Activated CD8-positive, alpha-beta memory T cell treated with anti-CD3 and anti-CD28 coated beads for 36 hours (primary cell): ENCODE results near the gene APOL6. TPM values are rescaled to one million over a fixed set of nuclear protein-coding genes. Genes with fewer than 3 reads are reported as not detected.
"Not testable (repeated sequence)": the region's sequence is repeated elsewhere in the genome, so short reads cannot be mapped to it uniquely, and the experiment has no call there.

Experiments used
- CTCF ChIA-PET: fragments of 350-600 bp; sonication (Branson Sonifier 250); formaldehyde crosslinking; loops from one replicate; lab custom pipeline; 2021; ENCODE audit warnings: antibody characterized with exemption; lab: Charles Lee
- POLR2A ChIA-PET: fragments of 350-600 bp; sonication (Branson Sonifier 250); formaldehyde crosslinking; loops from one replicate; lab custom pipeline; 2021; ENCODE audit warnings: antibody characterized with exemption; lab: Charles Lee
- total RNA-seq, 2 experiments: library from RNA; stranded (reverse); gene quantifications; one replicate each; pipeline ENCODE4 v1.2.3, GENCODE V29; 2021

APOL6 gene
- total RNA-seq, 2 experiments from 2014 or later, result 28.5 to 29.1 TPM

DNA sequence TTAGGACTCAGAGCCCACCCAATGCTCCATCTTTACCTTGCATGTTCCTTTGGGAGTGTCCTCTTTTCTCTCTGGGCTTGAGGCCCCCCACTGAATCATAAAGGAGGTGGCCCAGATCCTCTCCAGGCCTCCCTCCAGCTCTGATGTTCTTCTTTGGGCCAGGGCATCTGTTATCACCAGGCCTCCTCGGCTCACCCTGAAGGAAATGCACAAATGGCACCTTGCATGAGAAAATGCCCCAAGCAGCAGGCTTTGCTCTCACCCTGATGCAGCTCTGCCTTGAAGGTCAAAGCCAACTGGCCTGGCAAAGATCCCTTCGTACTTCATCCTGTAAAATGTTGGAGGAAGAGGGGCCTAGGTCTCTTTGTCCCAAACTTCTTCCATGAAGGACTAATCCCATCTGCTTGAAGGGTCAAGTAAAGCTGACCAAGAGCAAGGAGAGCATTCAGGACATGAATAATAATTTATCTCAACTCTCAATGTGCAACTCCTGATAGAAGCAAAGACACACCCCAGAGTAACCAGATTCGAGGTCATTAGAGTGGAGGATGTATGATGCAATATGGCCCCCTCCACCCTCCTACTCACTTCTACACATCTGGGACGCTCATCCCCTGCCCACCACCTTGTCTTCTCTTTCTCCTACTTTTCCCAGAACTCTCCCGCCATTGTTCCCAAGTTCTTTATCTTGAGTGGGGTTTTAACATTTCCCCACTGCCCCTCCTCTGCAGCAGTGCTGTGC, 9.5 kb downstream of the APOL6 start:
- ChIA-PET POLR2A (no interaction called here), CTCF (interaction anchor here (1.3 kb wide), 1 partner anchor 9 kb away, joined by 4 read pairs; no protein-coding TSS in a partner anchor)

DNA sequence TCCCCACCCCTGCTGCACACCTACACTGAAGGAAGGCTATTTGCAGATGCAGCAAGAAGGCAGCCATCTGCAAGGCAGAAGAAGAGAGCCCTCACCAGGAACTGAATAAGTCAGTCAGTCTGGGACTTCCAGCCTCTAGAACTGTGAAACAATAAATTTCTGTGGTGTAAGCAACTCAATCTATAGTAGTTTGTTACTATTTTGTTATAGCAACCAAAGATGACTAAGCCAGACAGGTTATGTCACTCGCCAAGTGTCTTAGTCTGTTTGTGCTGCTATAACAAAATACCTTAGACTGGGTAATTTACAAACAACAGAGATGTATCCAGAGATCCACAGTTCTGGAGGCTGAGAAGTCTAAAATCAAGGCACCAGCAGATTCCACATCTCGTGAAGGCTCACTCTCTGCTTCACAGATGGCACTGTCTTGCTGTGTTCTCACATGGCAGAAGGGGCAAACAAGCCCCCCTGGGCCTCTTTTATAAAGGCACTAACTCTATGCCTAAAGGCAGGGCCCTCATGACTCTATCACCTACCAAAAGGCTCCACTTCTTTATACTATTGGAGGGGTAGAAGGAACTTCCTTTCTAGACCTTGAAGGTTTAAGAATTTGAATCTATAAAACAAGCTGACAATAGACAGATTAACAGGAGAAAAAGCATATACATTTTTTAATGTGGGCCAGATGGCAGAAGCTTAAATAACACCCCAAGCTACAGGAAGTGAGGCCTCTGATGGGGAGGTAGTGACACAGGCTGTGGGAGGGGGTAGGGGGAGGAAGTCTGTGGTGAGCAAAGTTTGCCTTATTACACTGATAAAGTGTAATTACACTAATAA, 12.3 kb downstream of the APOL6 start:
- ChIA-PET POLR2A (interaction anchor here (3.4 kb wide), 1 partner anchor 12 kb away, joined by 29 read pairs; the partner anchor contains the start of gene APOL6), CTCF (interaction anchor here (1.6 kb wide), 1 partner anchor 12 kb away, joined by 4 read pairs; the partner anchor contains the start of gene APOL6)

GRCh38 chr22:35661464-35661863, 13.2 kb downstream of the APOL6 start:
- CTCF ChIA-PET, result interaction anchor here (1.6 kb wide), 1 partner anchor 13 kb away, joined by 4 read pairs; the partner anchor contains the start of gene APOL6

GRCh38 chr22:35662914-35663313, 14.7 kb downstream of the APOL6 start:
- CTCF ChIA-PET, result interaction anchor here (0.7 to 2.1 kb wide), 2 partner anchors 15 to 23 kb away, joined by 4 to 9 read pairs; partner anchors contain the start of gene APOL6
- POLR2A ChIA-PET, result interaction anchor here (3.4 kb wide), 1 partner anchor 14 kb away, joined by 29 read pairs; the partner anchor contains the start of gene APOL6

More at GRCh38 chr22:35661464-35661863, 13.2 kb downstream of the APOL6 start:
- POLR2A ChIA-PET, result interaction anchor here (3.4 kb wide), 1 partner anchor 13 kb away, joined by 29 read pairs; the partner anchor contains the start of gene APOL6

DNA sequence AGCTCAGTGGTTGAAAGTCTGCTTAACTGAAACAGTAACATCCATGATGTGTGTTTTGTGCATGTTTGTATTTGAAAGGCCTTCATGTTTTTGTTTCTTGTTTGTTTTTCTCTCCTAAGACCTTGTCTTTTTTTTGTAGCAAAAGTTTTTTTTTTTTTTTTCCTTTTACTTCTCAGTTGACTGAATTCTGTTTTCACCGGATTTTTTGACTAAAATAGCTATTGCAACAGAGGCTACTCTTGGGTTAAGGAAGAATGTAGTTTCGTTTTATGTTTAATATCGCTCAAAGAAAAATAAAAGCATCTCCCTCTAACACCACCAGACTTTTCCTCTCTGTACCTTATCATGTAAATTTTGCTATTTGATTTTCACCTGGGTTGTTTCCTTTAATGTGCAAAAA, 15.1 kb downstream of the APOL6 start:
- ChIA-PET POLR2A (interaction anchor here (3.4 kb wide), 1 partner anchor 15 kb away, joined by 29 read pairs; the partner anchor contains the start of gene APOL6), CTCF (interaction anchor here (0.7 to 2.1 kb wide), 3 partner anchors 15 to 23 kb away, joined by 4 to 9 read pairs (median 4); partner anchors contain the start of gene APOL6)

GRCh38 chr22:35664955-35665587, 16.8 kb downstream of the APOL6 start:
- ChIA-PET POLR2A (interaction anchor here (1.1 kb wide), 1 partner anchor 16 kb away, joined by 5 read pairs; no protein-coding TSS in a partner anchor), CTCF (interaction anchor here (2.1 kb wide), 1 partner anchor 17 kb away, joined by 9 read pairs; the partner anchor contains the start of gene APOL6)

GRCh38 chr22:35666699-35667098, 18.5 kb downstream of the APOL6 start:
- POLR2A ChIA-PET, CTCF ChIA-PET: not testable (repeated sequence)

- ChIA-PET CTCF (no interaction called here), POLR2A (no interaction called here)
Measured at GRCh38 chr22:35674335-35674734, 26.1 kb downstream of the APOL6 start.

- POLR2A ChIA-PET, CTCF ChIA-PET: not testable (repeated sequence)
Measured at GRCh38 chr22:35676065-35676464, 27.8 kb downstream of the APOL6 start.

GRCh38 chr22:35677460-35678187, 29.4 kb downstream of the APOL6 start:
- ChIA-PET CTCF (interaction anchor here (0.5 to 1.4 kb wide), 4 partner anchors 14 to 467 kb away, joined by 3 to 4 read pairs (median 3); partner anchors contain the start of gene APOL6), POLR2A (interaction anchor here (0.7 kb wide), 1 partner anchor 30 kb away, joined by 3 read pairs; the partner anchor contains the start of gene APOL6)

GRCh38 chr22:35678836-35679235, 30.6 kb downstream of the APOL6 start:
- ChIA-PET CTCF (interaction anchor here (0.7 kb wide), 1 partner anchor 524 kb away, joined by 3 read pairs; no protein-coding TSS in a partner anchor), POLR2A (no interaction called here)

- POLR2A ChIA-PET, result not testable (repeated sequence)
Measured at GRCh38 chr22:35679492-35679891, 31.2 kb downstream of the APOL6 start.

GRCh38 chr22:35681454-35682052, 33.3 kb downstream of the APOL6 start:
- POLR2A ChIA-PET, result no interaction called here
- CTCF ChIA-PET, result interaction anchor here (1.1 kb wide), 1 partner anchor 32 kb away, joined by 3 read pairs; no protein-coding TSS in a partner anchor

More at GRCh38 chr22:35679492-35679891, 31.2 kb downstream of the APOL6 start:
- CTCF ChIA-PET, result interaction anchor here (0.8 to 1.0 kb wide), 2 partner anchors 31 to 49 kb away, joined by 3 read pairs; partner anchors contain the start of gene APOL6

DNA sequence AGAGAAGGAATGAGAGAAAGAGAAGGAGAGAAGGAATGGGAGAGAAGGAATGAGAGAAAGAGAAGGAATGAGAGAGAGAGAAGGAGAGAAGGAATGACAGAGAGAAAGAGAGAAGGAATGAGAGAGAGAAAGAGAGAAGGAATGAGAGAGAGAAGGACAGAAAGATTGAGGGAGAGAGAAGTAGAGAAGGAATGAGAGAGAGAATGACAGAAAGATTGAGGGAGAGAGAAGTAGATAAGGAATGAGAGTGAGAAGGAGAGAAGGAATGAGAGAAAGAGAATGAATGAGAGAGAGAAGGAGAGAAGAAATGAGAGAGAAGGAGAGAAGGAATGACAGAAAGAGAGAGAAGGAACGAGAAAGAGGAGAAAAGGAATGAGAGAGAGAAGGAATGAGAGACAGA, 35.3 kb downstream of the APOL6 start:
- CTCF ChIA-PET, result no interaction called here
- POLR2A ChIA-PET, result no interaction called here

DNA sequence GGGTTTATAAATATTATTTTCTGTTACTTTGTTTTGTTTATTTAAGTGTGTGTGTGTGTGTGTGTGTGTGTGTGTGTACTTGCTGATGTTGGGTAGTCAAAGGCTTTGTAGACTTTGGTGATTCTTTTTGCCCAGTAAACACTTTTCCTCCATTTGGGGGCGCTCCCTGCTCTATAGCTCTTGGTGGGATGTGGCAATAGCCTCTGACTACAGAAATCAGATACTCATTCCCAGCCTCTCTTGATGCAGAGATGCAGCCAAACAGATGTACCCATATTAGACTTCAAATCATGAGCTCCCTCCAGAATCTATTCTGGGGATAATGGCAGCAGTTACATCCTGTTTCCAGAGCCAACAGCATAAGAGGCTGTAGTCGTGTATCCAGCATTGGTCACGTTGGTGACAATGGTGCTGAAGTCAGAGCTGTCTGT, 36.0 kb downstream of the APOL6 start:
- CTCF ChIA-PET, result no interaction called here
- POLR2A ChIA-PET, result no interaction called here

- POLR2A ChIA-PET, result no interaction called here
- CTCF ChIA-PET, result no interaction called here
Measured at GRCh38 chr22:35684732-35685131, 36.5 kb downstream of the APOL6 start.

DNA sequence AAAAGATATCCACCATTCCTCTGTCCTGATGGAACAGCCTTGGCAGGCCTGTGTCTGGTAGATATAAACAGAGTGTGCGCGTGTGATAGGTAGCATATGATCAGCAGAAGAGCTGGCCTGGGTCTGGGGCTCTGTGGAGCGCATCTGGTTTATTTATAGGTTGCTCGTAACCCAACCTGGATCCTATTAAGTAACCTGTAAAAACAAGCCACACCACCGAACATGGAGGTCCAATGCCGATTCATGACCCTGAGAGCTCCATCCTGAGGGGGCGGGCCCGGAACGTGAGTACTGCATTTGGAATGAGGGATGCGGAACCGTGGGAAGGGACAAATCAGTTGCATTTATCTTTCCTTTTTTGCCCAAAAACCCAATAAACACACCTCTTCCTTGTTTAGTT, 37.5 kb downstream of the APOL6 start:
- CTCF ChIA-PET, result interaction anchor here (0.6 kb wide), 1 partner anchor 58 kb away, joined by 3 read pairs; no protein-coding TSS in a partner anchor
- POLR2A ChIA-PET, result no interaction called here
